K562 (cell line): ENCODE results near the gene S100A6. TPM values are rescaled to one million over a fixed set of nuclear protein-coding genes. Genes with fewer than 3 reads are reported as not detected.

Experiments
- ARHGAP35 ChIP-seq: fragments of 450-650 bp; IDR thresholded peaks from 2 replicates; pipeline ENCODE4 v1.6.1; 2018; ENCODE audit not compliant: partially characterized antibody
- ATF7 ChIP-seq: fragments of 450-650 bp; IDR thresholded peaks from 2 replicates; pipeline ENCODE4 v1.7.1; 2014; ENCODE audit warnings: mild to moderate bottlenecking, moderate library complexity
- EGR1 ChIP-seq: fragments of 450-650 bp; conservative IDR thresholded peaks from 2 replicates; pipeline ENCODE4 v1.6.1; 2017; ENCODE audit warnings: mild to moderate bottlenecking
- GATAD2B ChIP-seq: fragments of 450-650 bp; IDR thresholded peaks from 2 replicates; pipeline ENCODE4 v1.6.1; 2017; ENCODE audit warnings: mild to moderate bottlenecking, borderline replicate concordance
- NR4A1 ChIP-seq, 2 experiments: fragments of 250-450 bp in 1 of 2; fragments of 450-650 bp in 1 of 2; sonication (Bioruptor Pico) in 1 of 2; IDR thresholded peaks; 2 replicates each; pipeline versions ENCODE4 v1.4.0 to v1.6.1; 2016 to 2020; ENCODE audit warnings: mild to moderate bottlenecking in 2 of 2, missing compliant biosample characterization in 1 of 2, missing genetic modification characterization in 1 of 2, moderate library complexity in 1 of 2
- POLR2G ChIP-seq: fragments of 200-400 bp; formaldehyde crosslinking; IDR thresholded peaks from 2 replicates; pipeline ENCODE4 v1.6.1; 2017; ENCODE audit warnings: low read depth, mild to moderate bottlenecking, antibody characterized with exemption, low read length, moderate library complexity
- SP2 ChIP-seq: IDR thresholded peaks from 2 replicates; pipeline ENCODE4 v1.6.1; 2011; ENCODE audit warnings: mild to moderate bottlenecking, low read depth, low read length, moderate library complexity; ENCODE audit not compliant: poor library complexity, severe bottlenecking; ENCODE audit errors: extremely low read depth
- ZNF12 ChIP-seq: sonication (generic); formaldehyde crosslinking; IDR thresholded peaks from 2 replicates; pipeline ENCODE4 v1.4.0; 2020; ENCODE audit warnings: mild to moderate bottlenecking, missing genetic modification reagents
- ZNF3 ChIP-seq: fragments of 250-450 bp; sonication (Bioruptor Pico); IDR thresholded peaks from 2 replicates; pipeline ENCODE4 v1.5.0; 2021; ENCODE audit warnings: mild to moderate bottlenecking, moderate library complexity
- ZNF695 ChIP-seq: fragments of 450-650 bp; formaldehyde crosslinking; IDR thresholded peaks from 2 replicates; pipeline ENCODE4 v1.4.0; 2020; ENCODE audit warnings: mild to moderate bottlenecking, moderate library complexity
- polyA plus RNA-seq, 8 experiments: library from polyadenylated mRNA; depleted of rRNA in 4 of 8; stranded (reverse) in 5 of 8; unstranded in 3 of 8; fragments of >200 nt; fragmentation: Nextera tagmentation in 2 of 8; fragmentation: Illumina TruSeq in 1 of 8; extraction: Ambion mirVana in 2 of 8; extraction: Trizol in 1 of 8; gene quantifications; 2 replicates each; pipeline versions ENCODE4 v1.2.1 to v1.2.3, GENCODE V29; 2011 to 2014; ENCODE audit warnings: inconsistent platforms in 1 of 8, missing spikeins in 1 of 8
- total RNA-seq, 7 experiments: library from RNA; depleted of rRNA in 6 of 7; stranded (reverse); fragments of >200 nt in 6 of 7; fragmentation: Illumina TruSeq in 2 of 7; extraction: Trizol in 2 of 7; gene quantifications; 2 replicates each; pipeline versions ENCODE4 v1.2.1 to v1.2.3, GENCODE V29; 2011 to 2021; ENCODE audit warnings: low replicate concordance in 1 of 7
- TF ChIP-seq, protein P1 (sequence below): fragments of 450-650 bp; IDR thresholded peaks from 2 replicates; pipeline ENCODE4 v1.6.1; 2017; ENCODE audit warnings: antibody characterized with exemption, mild to moderate bottlenecking
- TF ChIP-seq, protein P2 (sequence below): fragments of 250-450 bp; sonication (Bioruptor Pico); IDR thresholded peaks from 2 replicates; pipeline ENCODE4 v1.8.0; 2021; ENCODE audit warnings: moderate library complexity, mild to moderate bottlenecking, inconsistent platforms
- TF ChIP-seq, protein P3 (sequence below): fragments of 250-450 bp; sonication (Bioruptor Pico); IDR thresholded peaks from 2 replicates; pipeline ENCODE4 v1.9.0; 2021; ENCODE audit warnings: mild to moderate bottlenecking, inconsistent platforms
- TF ChIP-seq, protein P4 (sequence below): fragments of 250-450 bp; sonication (Bioruptor Pico); IDR thresholded peaks from 2 replicates; pipeline ENCODE4 v1.5.0; 2022; ENCODE audit warnings: mild to moderate bottlenecking

S100A6 gene
- total and polyA plus RNA-seq, 9 of the 15 experiments (the other 6 are each of a cell fraction or from before 2014, with no cell fraction given): 9.8 to 66.5 (median 23.2) TPM

DNA sequence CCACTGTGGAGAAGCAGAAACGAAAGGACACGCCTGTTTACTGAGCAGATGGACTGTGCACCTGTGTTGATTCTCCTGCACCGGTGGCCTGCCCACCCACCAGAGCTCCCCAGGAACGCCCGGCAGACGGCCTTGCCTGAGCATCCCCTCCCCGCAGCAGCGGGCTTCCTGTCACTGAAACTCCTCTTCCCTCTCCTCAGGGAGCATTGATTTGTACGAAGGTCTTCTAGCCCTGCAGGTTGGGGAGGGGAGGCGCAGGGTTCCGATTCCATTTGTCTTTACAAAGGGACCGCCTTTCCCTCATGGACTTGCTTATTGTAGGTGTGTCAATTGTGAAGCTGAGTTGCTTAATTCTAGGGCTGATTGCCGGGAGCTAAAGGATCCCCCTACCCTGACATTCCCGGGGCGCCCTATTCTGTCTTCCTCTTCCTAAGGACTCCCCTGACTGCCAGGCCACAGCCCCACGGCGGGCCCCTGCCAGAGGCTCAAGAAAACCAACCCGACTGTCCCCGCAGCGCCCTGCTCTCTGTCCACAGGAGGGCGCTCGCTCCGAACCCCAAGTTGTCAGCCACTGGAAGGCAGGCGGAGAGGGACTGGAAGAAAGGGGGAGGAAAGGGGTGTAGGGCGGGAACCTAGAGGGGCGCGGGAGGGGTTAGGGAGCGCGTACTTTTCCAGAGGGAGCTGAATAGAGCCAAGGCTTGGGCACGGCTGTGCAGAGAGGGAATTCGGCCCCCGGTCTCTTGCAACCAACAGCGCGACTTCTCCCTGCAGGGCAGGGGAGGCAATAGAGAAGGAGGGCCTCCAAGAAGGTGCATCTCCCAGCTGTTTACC is 2.8 kb downstream of the S100A6 start (continued):
- TF ChIP-seq, protein P1, sequence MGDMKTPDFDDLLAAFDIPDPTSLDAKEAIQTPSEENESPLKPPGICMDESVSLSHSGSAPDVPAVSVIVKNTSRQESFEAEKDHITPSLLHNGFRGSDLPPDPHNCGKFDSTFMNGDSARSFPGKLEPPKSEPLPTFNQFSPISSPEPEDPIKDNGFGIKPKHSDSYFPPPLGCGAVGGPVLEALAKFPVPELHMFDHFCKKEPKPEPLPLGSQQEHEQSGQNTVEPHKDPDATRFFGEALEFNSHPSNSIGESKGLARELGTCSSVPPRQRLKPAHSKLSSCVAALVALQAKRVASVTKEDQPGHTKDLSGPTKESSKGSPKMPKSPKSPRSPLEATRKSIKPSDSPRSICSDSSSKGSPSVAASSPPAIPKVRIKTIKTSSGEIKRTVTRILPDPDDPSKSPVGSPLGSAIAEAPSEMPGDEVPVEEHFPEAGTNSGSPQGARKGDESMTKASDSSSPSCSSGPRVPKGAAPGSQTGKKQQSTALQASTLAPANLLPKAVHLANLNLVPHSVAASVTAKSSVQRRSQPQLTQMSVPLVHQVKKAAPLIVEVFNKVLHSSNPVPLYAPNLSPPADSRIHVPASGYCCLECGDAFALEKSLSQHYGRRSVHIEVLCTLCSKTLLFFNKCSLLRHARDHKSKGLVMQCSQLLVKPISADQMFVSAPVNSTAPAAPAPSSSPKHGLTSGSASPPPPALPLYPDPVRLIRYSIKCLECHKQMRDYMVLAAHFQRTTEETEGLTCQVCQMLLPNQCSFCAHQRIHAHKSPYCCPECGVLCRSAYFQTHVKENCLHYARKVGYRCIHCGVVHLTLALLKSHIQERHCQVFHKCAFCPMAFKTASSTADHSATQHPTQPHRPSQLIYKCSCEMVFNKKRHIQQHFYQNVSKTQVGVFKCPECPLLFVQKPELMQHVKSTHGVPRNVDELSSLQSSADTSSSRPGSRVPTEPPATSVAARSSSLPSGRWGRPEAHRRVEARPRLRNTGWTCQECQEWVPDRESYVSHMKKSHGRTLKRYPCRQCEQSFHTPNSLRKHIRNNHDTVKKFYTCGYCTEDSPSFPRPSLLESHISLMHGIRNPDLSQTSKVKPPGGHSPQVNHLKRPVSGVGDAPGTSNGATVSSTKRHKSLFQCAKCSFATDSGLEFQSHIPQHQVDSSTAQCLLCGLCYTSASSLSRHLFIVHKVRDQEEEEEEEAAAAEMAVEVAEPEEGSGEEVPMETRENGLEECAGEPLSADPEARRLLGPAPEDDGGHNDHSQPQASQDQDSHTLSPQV: peak; percentile 29
- no peak for TF ChIP-seq EGR1
- TF ChIP-seq SP2: no peak
- 0 out of 2 replicates have a peak, but pooled peaks have one; percentile 21 for TF ChIP-seq ATF7
- no peak for TF ChIP-seq ZNF3 (CRISPR knock-in tag)
- no peak for TF ChIP-seq ZNF695 (CRISPR knock-in tag)
- no peak for TF ChIP-seq ARHGAP35
- TF ChIP-seq NR4A1 (CRISPR knock-in tag; IDR thresholded peaks at IDR 0.05): no peak
- TF ChIP-seq NR4A1 (tag; IDR thresholded peaks at IDR 0.05): no peak
- no peak for TF ChIP-seq ZNF12
- TF ChIP-seq, protein P2, sequence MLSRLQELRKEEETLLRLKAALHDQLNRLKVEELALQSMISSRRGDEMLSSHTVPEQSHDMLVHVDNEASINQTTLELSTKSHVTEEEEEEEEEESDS (CRISPR knock-in tag): no peak
- 0 out of 2 replicates have a peak, but pooled peaks have one; percentile 33 for TF ChIP-seq POLR2G
- TF ChIP-seq, protein P3, sequence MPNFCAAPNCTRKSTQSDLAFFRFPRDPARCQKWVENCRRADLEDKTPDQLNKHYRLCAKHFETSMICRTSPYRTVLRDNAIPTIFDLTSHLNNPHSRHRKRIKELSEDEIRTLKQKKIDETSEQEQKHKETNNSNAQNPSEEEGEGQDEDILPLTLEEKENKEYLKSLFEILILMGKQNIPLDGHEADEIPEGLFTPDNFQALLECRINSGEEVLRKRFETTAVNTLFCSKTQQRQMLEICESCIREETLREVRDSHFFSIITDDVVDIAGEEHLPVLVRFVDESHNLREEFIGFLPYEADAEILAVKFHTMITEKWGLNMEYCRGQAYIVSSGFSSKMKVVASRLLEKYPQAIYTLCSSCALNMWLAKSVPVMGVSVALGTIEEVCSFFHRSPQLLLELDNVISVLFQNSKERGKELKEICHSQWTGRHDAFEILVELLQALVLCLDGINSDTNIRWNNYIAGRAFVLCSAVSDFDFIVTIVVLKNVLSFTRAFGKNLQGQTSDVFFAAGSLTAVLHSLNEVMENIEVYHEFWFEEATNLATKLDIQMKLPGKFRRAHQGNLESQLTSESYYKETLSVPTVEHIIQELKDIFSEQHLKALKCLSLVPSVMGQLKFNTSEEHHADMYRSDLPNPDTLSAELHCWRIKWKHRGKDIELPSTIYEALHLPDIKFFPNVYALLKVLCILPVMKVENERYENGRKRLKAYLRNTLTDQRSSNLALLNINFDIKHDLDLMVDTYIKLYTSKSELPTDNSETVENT: no peak
- TF ChIP-seq, protein P4, sequence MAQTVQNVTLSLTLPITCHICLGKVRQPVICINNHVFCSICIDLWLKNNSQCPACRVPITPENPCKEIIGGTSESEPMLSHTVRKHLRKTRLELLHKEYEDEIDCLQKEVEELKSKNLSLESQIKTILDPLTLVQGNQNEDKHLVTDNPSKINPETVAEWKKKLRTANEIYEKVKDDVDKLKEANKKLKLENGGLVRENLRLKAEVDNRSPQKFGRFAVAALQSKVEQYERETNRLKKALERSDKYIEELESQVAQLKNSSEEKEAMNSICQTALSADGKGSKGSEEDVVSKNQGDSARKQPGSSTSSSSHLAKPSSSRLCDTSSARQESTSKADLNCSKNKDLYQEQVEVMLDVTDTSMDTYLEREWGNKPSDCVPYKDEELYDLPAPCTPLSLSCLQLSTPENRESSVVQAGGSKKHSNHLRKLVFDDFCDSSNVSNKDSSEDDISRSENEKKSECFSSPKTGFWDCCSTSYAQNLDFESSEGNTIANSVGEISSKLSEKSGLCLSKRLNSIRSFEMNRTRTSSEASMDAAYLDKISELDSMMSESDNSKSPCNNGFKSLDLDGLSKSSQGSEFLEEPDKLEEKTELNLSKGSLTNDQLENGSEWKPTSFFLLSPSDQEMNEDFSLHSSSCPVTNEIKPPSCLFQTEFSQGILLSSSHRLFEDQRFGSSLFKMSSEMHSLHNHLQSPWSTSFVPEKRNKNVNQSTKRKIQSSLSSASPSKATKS (CRISPR knock-in tag): no peak
- peak; percentile 60; the same call in 1 of the 2 replicates for TF ChIP-seq GATAD2B
